ENCODE measurements around the gene PIK3CB. TPM values are rescaled to one million over a fixed set of nuclear protein-coding genes. Genes with fewer than 3 reads are reported as not detected.

PIK3CB gene
- total RNA-seq, 1 experiment from 2014 or later, result 59.3 TPM

DNA sequence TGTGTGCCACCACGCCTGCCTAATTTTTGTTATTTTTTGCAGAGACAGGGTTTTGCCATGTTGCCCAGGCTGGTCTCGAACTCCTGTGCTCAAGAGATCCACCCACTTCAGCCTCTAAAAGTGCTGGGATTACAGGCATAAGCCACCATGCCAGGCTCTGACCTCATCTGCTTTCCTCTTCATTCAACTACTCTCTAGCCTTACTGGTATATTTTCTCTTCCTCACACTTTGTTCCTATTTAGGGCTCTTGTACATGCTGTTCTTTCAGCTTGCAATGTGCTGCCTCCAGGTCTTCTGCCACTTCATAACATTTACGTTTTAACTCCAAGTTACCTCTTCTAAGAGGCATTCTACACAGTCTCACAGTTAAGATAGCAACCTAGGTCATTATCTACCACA is 34.9 kb downstream of the PIK3CB start:
- BruUV-seq (replicated peaks), result no TSS peak
- no peak overlapping the region for H3K27ac Mint-ChIP-seq (ENCODE audit: unreplicated experiment)
- H3K4me3 Mint-ChIP-seq (ENCODE audit: low read depth, unreplicated experiment), result no peak overlapping the region
- H3K36me3 Mint-ChIP-seq (ENCODE audit: insufficient read depth, unreplicated experiment), result peaks cover 5% of the 10 kb centered on the region
- no peaks in the 10 kb centered on the region for H3K27me3 Mint-ChIP-seq (ENCODE audit: unreplicated experiment)
- peaks cover 16% of the 10 kb centered on the region for H3K4me1 Mint-ChIP-seq (ENCODE audit: low read depth, unreplicated experiment)
- no peak for DNase-seq
- CTCF ChIA-PET, result no interaction called here
- intact Hi-C loops (cut with micrococcal nuclease; ENCODE audit: unreplicated experiment), result no loop called here
- TF ChIP-seq, protein P1, sequence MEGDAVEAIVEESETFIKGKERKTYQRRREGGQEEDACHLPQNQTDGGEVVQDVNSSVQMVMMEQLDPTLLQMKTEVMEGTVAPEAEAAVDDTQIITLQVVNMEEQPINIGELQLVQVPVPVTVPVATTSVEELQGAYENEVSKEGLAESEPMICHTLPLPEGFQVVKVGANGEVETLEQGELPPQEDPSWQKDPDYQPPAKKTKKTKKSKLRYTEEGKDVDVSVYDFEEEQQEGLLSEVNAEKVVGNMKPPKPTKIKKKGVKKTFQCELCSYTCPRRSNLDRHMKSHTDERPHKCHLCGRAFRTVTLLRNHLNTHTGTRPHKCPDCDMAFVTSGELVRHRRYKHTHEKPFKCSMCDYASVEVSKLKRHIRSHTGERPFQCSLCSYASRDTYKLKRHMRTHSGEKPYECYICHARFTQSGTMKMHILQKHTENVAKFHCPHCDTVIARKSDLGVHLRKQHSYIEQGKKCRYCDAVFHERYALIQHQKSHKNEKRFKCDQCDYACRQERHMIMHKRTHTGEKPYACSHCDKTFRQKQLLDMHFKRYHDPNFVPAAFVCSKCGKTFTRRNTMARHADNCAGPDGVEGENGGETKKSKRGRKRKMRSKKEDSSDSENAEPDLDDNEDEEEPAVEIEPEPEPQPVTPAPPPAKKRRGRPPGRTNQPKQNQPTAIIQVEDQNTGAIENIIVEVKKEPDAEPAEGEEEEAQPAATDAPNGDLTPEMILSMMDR (IDR thresholded peaks at IDR 0.05; ENCODE audit: unreplicated experiment), result no peak
- peaks cover 2% of the 10 kb centered on the region for H3K9me3 Mint-ChIP-seq (ENCODE audit: low read depth, unreplicated experiment)

DNA sequence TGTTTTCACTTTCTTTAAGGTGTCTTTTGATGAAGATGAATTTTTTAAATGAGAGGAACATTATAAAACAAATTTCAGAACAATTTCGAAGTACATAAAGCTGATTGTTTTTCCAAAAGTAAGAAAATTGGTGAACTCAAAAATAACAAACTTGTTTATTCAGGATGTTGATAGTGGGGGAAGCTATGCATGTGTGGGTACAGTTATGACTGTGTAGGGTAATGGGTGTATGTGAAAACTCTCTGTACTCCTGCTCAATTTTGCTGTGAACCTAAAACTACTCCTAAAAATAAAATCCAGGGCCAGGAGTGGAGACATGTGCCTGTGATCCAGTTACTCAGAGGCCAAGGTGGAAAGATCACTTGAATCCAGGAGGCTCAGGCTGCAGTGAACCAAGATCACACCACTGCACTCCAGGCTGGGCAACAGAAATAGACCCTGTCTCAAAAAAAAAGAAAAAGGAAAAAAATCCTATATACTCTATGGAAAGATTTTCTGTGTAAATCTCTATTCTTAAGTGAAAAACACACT is 37.2 kb downstream of the PIK3CB start:
- TF ChIP-seq, protein P1 (IDR thresholded peaks at IDR 0.05; ENCODE audit: unreplicated experiment), result no peak
- no TSS peak for BruUV-seq (replicated peaks)
- CTCF ChIA-PET, result interaction anchor here (0.6 kb wide), 1 partner anchor 955 kb away, joined by 3 read pairs; no protein-coding TSS in a partner anchor

DNA sequence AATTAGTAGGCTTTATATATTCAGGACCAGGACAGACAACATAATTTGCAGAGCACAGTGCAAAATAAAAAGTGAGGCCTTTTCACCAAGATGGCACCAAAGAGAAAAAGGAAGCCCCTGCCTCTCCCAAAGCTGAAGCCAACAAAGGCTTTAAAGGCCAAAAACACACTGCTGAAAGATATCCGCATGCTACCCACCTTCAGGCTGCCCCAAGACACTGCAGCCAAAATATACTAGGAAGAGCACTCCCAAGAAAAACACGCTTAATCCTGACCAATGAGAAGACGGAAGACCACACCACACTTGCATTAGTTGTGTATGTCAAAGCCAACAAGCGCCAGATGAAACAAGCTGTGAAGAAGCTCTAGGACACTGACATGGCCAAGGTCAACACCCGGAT is 38.0 kb downstream of the PIK3CB start:
- BruUV-seq (replicated peaks), result no TSS peak
- Mint-ChIP-seq H3K36me3 (ENCODE audit: insufficient read depth, unreplicated experiment) (peaks cover 5% of the 10 kb centered on the region), H3K27ac (ENCODE audit: unreplicated experiment) (no peak overlapping the region), H3K4me3 (ENCODE audit: low read depth, unreplicated experiment) (no peak overlapping the region), H3K4me1 (ENCODE audit: low read depth, unreplicated experiment) (no peaks in the 10 kb centered on the region), H3K9me3 (ENCODE audit: low read depth, unreplicated experiment) (peaks cover 2% of the 10 kb centered on the region), H3K27me3 (ENCODE audit: unreplicated experiment) (no peaks in the 10 kb centered on the region)
- TF ChIP-seq, protein P1 (IDR thresholded peaks at IDR 0.05; ENCODE audit: unreplicated experiment), result no peak
- intact Hi-C loops (cut with micrococcal nuclease; ENCODE audit: unreplicated experiment), result loop anchor here (2.0 kb wide), 1 partner anchor 14 kb away; no protein-coding TSS in a partner anchor
- DNase-seq, result no peak
- CTCF ChIA-PET, result interaction anchor here (0.5 to 1.0 kb wide), 2 partner anchors 14 to 139 kb away, joined by 3 to 4 read pairs; no protein-coding TSS in a partner anchor

More for the DNA sequence above, 37.2 kb downstream of the PIK3CB start:
- Mint-ChIP-seq H3K4me3 (ENCODE audit: low read depth, unreplicated experiment) (no peak overlapping the region), H3K27ac (ENCODE audit: unreplicated experiment) (no peak overlapping the region), H3K4me1 (ENCODE audit: low read depth, unreplicated experiment) (peaks cover under 1% of the 10 kb centered on the region), H3K9me3 (ENCODE audit: low read depth, unreplicated experiment) (peaks cover 2% of the 10 kb centered on the region), H3K36me3 (ENCODE audit: insufficient read depth, unreplicated experiment) (peaks cover 5% of the 10 kb centered on the region), H3K27me3 (ENCODE audit: unreplicated experiment) (no peaks in the 10 kb centered on the region)
- no peak for DNase-seq
- intact Hi-C loops (cut with micrococcal nuclease; ENCODE audit: unreplicated experiment), result loop anchor here (2.0 kb wide), 1 partner anchor 13 kb away; no protein-coding TSS in a partner anchor

DNA sequence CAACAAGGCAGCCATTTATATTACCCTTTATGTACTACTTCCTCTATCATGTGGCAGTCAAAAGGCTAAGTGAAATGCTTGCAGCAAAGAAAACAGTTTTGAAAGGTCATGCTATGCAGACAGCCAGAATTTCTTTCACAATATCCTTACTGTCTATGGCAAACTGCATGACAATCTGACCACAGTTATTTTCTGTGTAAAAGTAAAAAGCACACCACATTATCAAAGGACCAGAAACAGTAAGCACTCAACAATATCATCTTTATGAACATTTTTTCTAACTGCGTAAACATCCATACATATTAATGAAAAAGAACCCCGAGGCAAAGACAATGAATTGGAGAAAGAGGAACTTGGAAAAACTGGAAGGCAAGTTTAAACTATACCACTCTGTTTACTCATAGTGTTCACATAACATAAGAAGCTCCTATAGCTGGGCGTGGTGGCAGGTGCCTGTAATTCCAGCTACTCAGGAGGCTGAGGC is 47.9 kb downstream of the PIK3CB start:
- CTCF ChIA-PET, result interaction anchor here (0.6 to 1.3 kb wide), 4 partner anchors 12 to 180 kb away, joined by 3 to 7 read pairs (median 5); no protein-coding TSS in a partner anchor
- TF ChIP-seq, protein P1 (IDR thresholded peaks at IDR 0.05; ENCODE audit: unreplicated experiment), result no peak
- Mint-ChIP-seq H3K9me3 (ENCODE audit: low read depth, unreplicated experiment) (no peaks in the 10 kb centered on the region), H3K27ac (ENCODE audit: unreplicated experiment) (no peak overlapping the region), H3K4me3 (ENCODE audit: low read depth, unreplicated experiment) (no peak overlapping the region), H3K4me1 (ENCODE audit: low read depth, unreplicated experiment) (no peaks in the 10 kb centered on the region), H3K27me3 (ENCODE audit: unreplicated experiment) (no peaks in the 10 kb centered on the region), H3K36me3 (ENCODE audit: insufficient read depth, unreplicated experiment) (peaks cover 15% of the 10 kb centered on the region)
- BruUV-seq (replicated peaks), result no TSS peak
- DNase-seq, result no peak
- intact Hi-C loops (cut with micrococcal nuclease; ENCODE audit: unreplicated experiment), result no loop called here

Data from Calu3 (cell line).